Choroid plexus epithelial cell (primary cell): ENCODE results near the gene VPS13D.
A peak's percentile ranks its signal among the peaks of the same experiment; 100 is the strongest.

Experiments used
- DNase-seq: peaks from one replicate; pipeline ENCODE4 v3.0.0-alpha.2; 2010; ENCODE audit warnings: low read depth
- H3K4me3 ChIP-seq: 2 replicates; pipeline ENCODE4 v1.5.1; 2011; ENCODE audit warnings: low read depth, mild to moderate bottlenecking, control low read depth, low read length, moderate library complexity
- CTCF ChIP-seq: conservative IDR thresholded peaks from 2 replicates; pipeline ENCODE4 v1.5.1; 2011; ENCODE audit warnings: low read depth, mild to moderate bottlenecking, control low read depth, inconsistent platforms, low read length, moderate library complexity

Gene VPS13D

GRCh38 chr1:12285496-12286143 is 55.8 kb downstream of the VPS13D start:
- no peak for DNase-seq
- no peak overlapping the region for H3K4me3 ChIP-seq
- TF ChIP-seq CTCF = no peak

- TF ChIP-seq CTCF = no peak
- DNase-seq = no peak
- H3K4me3 ChIP-seq = no peak overlapping the region
Observed at GRCh38 chr1:12287869-12288268, 58.0 kb downstream of the VPS13D start.

DNA sequence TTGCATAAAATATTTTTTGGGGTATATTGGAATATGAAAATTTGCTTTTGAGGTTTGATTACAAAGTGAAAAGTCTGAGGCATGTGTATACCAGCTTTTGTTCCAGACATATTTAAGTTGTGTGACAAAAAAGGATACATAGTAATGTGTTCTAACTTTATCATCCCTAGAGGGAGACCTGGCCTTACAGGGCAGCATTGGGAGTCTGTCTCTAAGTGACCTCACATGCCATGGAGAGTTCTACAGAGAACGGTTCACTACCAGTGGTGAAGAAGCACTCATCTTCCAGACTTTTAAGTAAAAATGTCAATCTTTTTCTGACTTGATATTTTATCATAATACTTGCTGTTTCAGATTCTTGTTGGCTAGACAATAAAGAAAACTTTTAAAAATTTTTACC is 61.0 kb downstream of the VPS13D start:
- TF ChIP-seq CTCF = no peak
- no peak overlapping the region for H3K4me3 ChIP-seq
- DNase-seq = no peak

GRCh38 chr1:12293416-12293815 is 63.6 kb downstream of the VPS13D start:
- no peak overlapping the region for H3K4me3 ChIP-seq
- TF ChIP-seq CTCF = no peak
- no peak for DNase-seq

DNA sequence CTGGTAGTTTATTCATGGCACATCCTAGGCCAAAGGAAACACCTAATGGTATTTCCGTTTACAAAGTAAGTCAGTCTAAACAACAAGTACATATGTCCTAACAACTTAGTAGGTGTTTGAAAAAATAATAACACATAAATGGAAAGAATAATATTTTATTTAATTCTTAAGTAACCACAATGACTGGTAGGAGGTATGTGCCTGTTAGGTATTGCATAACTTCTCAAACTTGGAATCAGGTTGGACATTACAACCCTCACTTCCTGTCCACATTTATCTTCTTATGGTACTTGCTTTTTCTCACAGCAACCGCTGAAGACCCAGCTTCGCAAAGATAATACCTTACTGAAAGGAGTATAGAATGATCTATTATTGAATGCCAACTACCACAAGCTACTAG is 64.2 kb downstream of the VPS13D start:
- peak; percentile 89 for DNase-seq
- TF ChIP-seq CTCF = no peak
- no peak overlapping the region for H3K4me3 ChIP-seq

GRCh38 chr1:12296016-12296415 is 66.2 kb downstream of the VPS13D start:
- peak; percentile 30 for DNase-seq
- no peak overlapping the region for H3K4me3 ChIP-seq
- no peak for TF ChIP-seq CTCF

DNA sequence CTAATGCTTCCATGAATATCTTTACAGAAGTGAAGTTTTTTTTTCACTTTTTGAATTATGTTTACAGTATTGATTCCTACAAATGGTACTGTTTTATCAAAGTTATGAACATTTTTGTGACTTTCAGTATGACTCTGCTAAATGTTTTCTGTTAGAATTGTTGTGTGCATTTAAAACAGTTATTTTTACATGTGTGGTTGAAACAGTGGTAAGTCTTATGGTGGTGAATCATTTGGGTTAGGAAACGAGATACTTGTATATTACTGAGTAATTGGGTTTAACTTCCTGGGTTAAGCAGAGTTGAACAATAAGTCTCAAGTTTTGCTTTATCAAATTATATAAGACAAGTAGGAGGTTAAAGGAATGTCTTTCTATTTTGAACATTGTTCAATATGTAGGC is 66.8 kb downstream of the VPS13D start:
- TF ChIP-seq CTCF = no peak
- no peak overlapping the region for H3K4me3 ChIP-seq
- DNase-seq = peak; percentile 91
